VCaP (cell line): ENCODE data around the gene COG5.
A peak's percentile ranks its signal among the peaks of the same experiment; 100 is the strongest.
"Not testable (repeated sequence)": the region's sequence is repeated elsewhere in the genome, so short reads cannot be mapped to it uniquely, and the experiment has no call there.

Source experiments
- H3K27ac ChIP-seq: fragments of 450-650 bp; 2 replicates; pipeline ENCODE4 v1.5.1; 2017
- CTCF ChIP-seq: fragments of 450-650 bp; conservative IDR thresholded peaks from 2 replicates; pipeline ENCODE4 v1.5.1; 2017; ENCODE audit warnings: mild to moderate bottlenecking, moderate library complexity

The COG5 gene

GRCh38 chr7:107164092-107164491 lies 399.6 kb downstream of the COG5 start:
- H3K27ac ChIP-seq: no peak overlapping the region
- no peak for TF ChIP-seq CTCF

GRCh38 chr7:107162475-107162874 lies 401.2 kb downstream of the COG5 start:
- no peak for TF ChIP-seq CTCF
- H3K27ac ChIP-seq: peak overlapping the region; percentile 18; the same call in 1 of the 2 replicates

GRCh38 chr7:107161415-107161814 lies 402.3 kb downstream of the COG5 start:
- no peak overlapping the region for H3K27ac ChIP-seq
- no peak for TF ChIP-seq CTCF

- H3K27ac ChIP-seq: no peak overlapping the region
- TF ChIP-seq CTCF: no peak
These were observed 403.3 kb downstream of the COG5 start for GRCh38 chr7:107160389-107160788.

- no peak for TF ChIP-seq CTCF
- no peak overlapping the region for H3K27ac ChIP-seq
These were observed 405.7 kb downstream of the COG5 start for GRCh38 chr7:107158028-107158427.

GRCh38 chr7:107157091-107157490 lies 406.6 kb downstream of the COG5 start:
- TF ChIP-seq CTCF: no peak
- no peak overlapping the region for H3K27ac ChIP-seq

- H3K27ac ChIP-seq: not testable (repeated sequence)
These were observed 408.0 kb downstream of the COG5 start for GRCh38 chr7:107155726-107156125.

- no peak overlapping the region for H3K27ac ChIP-seq
- no peak for TF ChIP-seq CTCF
These were observed 408.9 kb downstream of the COG5 start for GRCh38 chr7:107154826-107155225.
